ENCODE data around the gene WARS2.
"Not testable (repeated sequence)": the region's sequence is repeated elsewhere in the genome, so short reads cannot be mapped to it uniquely, and the experiment has no call there.

Gene WARS2

DNA sequence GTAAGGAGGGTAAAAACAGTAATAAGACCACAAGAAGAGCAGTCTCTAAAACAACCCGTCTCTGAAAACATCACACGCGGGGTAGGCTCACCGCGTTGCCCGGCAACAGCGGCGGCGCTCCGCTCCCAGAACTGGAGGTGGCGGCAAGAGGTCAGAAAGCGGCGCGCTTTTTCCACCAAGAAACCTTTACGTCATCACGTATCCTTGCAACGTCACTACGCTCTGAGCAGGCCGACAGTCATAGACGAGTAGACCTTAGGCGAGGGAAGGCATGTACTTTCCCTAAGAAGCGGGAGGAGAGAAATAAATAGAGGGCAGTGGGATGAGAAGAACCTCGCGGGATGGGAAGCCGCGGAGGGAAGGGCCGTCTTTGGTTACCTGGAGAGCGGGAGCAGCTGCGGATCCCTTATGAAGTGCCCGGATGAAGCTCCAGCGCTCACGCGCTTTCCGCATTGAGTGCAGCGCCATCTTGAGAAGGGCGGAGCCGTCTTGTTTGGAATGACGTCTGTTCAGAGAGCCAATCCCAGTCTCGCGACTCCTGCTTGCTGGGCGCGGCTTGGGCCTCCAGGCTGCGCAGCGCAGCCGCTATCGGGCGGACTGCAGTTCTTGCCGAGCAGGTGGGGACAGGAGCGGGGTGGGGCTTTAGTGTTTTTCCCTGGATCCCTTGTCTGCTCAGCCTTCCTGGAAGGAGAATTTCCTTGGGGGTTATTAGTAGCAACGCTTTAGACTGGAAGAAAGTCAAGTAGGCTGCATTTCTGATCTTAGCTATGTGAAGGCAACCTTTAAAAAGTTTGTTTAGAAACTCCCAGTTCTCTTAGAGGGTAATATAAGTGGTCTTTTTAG is at the start of gene WARS2:
Gene WARS2 (minus strand): TSS at position 477 of the 843 bp plus-strand sequence. CDS start 9 bp downstream, at position 468.
- peak; percentile 95 for DNase-seq (ENCODE audit: low spot score)

DNA sequence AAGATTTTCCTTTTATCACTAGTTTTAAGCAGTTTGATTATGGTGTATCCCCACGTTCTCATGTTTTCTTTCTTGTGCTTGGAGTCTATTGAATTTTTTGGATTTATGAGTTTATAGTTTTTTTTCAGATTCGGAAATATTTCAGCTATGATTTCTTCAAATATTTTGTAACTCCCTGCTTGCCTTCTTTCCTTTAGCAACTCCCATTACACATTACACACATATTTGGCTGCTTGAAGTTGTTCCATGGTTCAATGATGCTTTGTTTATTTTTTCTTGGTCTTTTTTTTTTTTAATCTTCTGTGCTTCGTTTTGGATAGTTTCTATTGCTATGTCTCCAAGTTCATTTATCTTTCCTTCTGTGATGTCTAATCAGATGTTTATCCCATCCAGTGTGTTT is 48.5 kb upstream of the WARS2 start:
- DNase-seq (ENCODE audit: low spot score), result no peak

DNA sequence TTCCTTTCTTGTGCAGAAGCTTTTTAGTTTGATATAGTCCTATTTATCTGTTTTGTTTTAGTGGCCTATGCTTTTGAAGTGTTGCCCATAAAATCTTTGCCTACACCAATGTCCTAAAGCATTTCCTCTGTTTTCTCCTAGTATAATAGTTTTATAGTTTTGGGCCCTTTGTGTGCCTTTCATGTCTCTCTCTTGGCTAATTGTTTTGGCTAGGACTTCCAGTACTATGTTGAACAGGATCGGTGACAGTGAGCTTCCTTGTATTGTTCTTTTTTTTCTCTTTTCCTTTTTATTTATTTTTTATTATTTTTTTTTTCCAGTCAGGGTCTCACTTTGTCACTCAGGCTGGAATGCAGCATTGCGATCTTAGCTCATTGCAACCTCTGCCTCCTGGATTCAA is 47.0 kb upstream of the WARS2 start:
- DNase-seq (ENCODE audit: low spot score), result no peak

DNA sequence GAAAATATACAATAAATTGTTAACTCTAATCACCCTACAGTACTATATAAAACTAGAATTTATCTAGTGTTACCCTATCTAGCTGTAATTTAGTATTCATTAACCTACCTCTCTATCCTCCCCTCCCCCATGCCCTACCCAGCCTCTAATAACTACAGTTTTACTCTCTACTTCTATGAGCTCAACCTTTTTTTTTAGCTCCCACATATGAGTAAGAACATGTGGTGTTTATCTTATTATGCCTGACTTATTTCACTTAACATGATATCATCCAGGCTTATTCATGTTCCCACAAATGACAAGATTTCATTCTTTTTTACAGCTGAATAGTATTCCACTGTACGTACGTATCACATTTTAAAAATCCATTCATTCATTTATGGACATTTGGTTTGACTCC is 46.0 kb upstream of the WARS2 start:
- DNase-seq (ENCODE audit: low spot score), result no peak

DNA sequence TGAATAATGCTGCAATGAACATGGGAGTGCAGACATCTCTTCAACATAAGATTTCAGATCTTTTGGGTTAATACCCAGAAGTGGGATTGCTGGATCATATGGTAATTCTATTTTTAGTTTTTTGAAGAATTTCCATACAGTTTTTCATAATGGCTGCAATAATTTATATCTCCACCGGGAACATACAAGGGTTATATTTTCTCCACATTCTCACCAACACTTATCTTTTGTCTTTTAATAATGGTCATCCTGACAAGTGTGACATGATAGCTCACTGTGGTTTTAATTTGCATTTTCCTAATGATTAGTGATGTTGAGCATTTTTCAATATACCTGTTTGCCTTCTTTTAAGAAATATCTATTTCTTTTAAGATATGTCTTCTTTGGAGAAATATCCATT is 44.5 kb upstream of the WARS2 start:
- no peak for DNase-seq (ENCODE audit: low spot score)

DNA sequence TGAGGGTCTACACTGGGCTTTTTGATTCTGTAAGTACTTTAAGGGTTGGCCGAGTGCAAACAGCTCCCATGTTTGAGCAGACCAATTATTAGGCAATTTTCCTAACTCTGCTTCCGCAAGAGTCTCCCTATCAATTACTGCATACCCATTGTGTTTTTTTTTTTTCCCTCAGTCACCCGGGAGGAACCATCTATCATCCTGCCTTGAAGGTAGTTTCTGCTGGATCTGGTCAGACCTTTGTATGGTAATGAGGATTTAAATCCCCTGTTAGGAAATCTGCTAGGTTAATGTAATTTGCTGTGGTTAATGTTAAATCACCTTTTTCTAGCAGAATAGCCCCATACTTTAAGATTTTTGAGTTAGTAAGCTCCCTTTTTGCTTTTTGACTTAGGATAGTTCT is 40.8 kb upstream of the WARS2 start:
- DNase-seq (ENCODE audit: low spot score), result no peak

DNA sequence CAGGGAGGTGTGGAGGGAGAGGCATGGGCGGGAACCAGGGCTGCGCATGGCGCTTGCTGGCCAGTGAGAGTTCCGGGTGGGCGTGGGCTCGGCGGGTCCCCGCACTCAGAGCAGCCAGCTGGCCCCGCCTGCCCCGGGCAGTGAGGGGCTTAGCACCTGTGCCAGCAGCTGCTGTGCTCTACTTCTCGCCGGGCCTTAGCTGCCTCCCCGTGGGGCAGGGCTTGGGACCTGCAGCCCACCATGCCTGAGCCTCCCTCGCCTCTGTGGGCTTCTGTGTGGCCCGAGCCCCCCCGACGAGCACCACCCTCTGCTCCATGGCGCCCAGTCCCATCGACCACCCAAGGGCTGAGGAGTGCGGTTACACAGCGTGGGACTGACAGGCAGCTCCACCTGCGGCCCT is 38.6 kb upstream of the WARS2 start:
- no peak for DNase-seq (ENCODE audit: low spot score)

DNA sequence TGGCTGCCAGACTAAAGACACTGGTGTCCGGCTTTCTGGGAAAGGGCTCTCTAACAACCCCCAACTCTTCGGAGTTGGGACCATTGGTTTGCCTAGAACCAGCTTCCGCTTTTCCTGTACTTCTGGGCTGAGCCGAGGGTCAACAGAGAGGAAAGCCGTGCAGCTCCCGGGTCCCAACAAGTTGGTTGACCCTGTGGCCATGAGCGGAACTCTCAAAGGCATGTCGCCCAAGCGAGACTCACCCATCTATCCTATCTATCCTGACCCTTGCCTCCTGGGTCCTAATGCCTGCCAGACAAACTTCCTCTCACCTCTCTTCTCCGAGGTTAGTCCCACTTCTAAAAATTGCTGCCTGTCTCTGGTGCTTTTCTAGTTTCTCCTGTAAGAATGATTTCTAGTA is 32.5 kb upstream of the WARS2 start:
- not testable (repeated sequence) for DNase-seq (ENCODE audit: low spot score)

DNA sequence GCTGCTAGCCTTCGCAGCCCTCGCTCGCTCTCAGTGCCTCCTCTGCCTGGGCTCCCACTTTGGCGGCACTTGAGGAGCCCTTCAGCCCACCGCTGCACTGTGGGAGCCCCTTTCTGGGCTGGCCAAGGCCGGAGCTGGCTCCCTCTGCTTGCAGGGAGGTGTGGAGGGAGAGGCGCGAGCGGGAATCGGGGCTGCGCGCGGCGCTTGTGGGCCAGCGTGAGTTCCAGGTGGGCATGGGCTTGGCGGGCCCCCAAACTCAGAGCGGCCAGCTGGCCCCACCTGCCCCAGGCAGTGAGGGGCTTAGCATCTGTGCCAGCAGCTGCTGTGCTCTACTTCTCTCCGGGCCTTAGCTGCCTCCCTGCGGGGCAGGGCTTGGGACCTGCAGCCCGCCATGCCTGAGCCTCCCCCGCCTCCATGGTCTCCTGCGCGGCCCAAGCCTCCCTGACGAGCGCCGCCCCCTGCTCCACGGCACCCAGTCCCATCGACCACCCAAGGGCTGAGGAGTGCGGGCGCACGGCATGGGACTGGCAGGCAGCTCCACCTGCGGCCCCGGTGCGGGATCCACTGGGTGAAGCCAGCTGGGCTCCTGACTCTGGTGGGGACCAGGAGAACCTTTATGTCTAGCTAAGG is 31.0 kb upstream of the WARS2 start:
- not testable (repeated sequence) for DNase-seq (ENCODE audit: low spot score)

DNA sequence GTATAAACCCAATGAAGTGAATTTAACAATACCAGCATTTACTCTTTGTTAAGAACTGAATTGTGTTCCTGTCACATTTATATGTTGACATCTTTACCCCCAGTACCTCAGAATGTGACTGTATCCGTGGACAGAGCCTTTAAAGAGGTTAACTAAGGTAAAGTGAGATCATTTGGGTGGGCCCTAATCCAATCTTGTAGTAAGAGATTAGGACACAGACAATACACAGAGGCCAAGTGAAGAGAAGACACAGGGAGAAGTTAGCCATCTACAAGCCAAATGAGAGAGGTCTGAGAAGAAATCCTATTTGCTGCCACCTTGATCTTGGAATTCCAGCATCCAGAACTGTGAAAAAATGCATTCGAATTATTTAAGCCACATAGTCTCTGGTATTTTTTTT is 22.9 kb upstream of the WARS2 start:
- DNase-seq (ENCODE audit: low spot score), result no peak

DNA sequence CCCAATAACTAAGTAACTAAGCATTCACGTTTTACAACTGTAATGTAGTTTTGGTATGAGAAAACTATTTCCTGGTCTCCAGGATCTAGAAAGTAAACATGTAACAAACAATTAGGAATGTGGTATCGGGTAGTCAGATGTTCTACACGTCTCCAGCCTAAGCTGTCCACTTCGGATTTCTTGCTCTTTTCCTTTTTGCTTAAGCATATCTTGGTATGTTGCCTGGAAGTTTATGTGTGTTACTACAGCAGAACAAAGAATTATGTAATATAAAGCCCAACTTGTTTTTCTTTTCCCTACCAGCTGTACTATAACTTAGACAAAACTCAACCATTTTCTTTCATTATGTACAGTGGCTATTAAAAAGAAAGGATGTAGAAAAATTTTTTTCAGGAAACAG is 20.4 kb upstream of the WARS2 start:
- DNase-seq (ENCODE audit: low spot score), result no peak

DNA sequence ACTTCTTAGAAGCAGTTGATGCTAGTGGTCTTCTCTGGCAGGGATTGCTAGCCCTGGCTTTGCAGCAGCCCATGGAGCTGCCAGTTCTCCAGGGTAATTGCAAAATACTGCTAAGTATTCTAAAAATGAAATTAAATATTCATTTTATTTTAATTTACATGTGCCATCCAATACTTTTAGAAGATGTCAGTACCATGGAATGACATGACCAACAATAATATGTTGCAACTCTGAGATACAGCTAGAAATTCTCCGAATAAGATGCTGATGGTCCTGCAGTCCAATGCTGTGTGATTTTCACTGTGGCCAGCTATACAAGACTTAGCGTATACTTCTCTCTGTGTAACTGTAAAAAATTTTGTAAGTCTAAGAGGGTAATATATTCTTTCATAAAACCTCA is 20.0 kb upstream of the WARS2 start:
- no peak for DNase-seq (ENCODE audit: low spot score)

DNA sequence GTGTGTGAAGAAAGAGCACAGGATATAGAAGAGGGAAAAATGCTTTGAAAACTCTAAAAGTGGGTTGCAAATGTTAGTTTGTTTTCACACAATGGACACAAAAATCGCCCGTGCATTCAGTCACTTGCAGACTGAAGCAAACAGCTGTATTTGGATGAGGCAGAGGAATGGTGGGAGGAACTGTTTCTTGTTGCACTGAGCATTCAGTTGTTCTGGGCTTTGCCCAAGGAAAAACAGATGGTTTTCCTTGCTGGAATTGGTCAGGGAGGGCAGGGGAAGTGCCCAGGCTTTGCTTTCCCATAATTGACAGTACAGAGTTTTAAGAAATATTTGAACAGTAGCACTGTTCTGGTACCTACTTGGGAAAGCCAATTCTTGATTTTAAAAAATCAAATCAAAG is 19.5 kb upstream of the WARS2 start:
- no peak for DNase-seq (ENCODE audit: low spot score)

DNA sequence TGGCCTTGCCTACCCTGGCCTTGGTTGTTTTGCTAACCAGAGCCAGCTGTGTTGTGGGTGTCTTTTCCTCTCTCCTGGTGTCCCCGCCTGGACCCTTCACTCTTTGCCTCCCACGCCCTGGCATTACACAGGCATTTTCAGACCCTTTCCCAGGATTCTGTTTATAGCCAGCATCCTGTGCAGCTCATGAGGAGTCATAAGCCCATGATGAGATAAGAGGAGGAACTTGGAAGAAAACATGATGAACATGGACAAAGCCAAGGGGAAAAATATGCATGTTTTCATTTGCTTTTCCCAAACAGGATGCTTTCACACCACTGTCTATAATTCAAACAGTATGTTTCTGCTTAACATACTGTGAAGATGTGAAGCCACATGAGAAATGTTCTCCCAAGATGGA is 18.7 kb upstream of the WARS2 start:
- DNase-seq (ENCODE audit: low spot score), result no peak

DNA sequence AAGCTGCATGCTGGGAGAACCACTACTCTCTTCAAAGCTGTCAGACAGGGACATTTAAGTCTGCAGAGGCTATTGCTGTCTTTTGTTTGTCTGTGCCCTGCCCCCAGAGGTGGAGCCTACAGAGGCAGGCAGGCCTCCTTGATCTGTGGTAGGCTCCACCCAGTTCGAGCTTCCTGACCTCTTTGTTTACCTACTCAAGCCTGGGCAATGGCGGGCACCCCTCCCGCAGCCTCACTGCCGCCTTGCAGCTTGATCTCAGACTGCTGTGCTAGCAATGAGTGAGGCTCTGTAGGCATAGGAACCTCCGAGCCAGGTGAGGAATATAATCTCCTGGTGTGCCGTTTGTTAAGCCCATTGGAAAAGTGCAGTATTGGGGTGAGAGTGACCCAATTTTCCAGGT is 16.3 kb upstream of the WARS2 start:
- not testable (repeated sequence) for DNase-seq (ENCODE audit: low spot score)

DNA sequence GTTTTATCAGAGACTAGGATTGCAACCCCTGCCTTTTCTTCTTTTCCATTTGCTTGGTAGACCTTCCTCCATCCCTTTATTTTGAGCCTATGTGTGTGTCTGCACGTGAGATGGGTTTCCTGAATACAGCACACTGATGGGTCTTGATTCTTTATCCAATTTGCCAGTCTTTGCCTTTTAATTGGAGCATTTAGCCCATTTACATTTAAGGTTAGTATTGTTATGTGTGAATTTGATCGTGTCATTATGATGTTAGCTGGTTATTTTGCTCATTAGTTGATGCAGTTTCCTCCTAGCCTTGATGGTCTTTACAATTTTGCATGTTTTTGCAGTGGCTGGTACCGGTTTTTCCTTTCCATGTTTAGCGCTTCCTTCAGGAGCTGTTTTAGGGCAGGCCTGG is 14.6 kb upstream of the WARS2 start:
- DNase-seq (ENCODE audit: low spot score), result not testable (repeated sequence)

DNA sequence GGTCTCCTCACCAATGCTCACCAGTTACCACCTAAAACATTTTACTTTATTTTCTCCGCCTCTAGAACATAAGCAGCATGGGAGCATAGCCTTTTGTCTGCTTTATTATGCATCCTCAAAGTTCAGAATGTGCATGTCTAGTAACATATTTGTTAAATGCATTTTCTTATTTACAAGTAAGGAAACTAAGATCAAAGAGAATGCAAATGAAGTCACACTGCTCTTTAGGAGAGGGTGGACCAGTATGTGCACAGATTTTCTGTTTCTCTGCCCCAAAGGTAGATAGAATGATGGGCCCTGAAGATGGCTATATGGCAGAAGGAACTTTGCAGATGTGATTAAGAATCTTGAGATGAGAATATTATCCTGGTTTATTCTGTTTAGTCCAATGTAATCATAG is 9.7 kb upstream of the WARS2 start:
- DNase-seq (ENCODE audit: low spot score), result no peak

DNA sequence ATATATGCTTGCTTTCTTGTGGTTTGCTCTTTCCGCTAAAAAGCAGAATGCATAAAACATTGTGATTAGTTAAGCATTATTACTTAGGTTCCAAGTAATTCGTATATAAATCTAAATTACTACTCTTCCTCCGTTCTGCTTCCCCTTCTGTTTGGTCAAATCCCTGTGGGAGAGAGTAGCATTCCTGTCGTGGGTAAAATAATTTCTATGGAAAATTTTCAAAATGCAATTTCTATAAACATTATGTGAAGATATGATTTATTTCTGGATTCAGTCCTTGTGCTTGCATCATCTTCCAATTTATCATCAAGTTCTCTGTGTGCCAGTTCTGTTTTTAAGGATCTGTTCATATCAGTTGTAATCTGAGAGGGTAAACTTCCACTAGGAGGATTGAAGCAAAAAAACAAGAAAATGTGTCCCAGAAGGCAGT is 7.2 kb upstream of the WARS2 start:
- no peak for DNase-seq (ENCODE audit: low spot score)

DNA sequence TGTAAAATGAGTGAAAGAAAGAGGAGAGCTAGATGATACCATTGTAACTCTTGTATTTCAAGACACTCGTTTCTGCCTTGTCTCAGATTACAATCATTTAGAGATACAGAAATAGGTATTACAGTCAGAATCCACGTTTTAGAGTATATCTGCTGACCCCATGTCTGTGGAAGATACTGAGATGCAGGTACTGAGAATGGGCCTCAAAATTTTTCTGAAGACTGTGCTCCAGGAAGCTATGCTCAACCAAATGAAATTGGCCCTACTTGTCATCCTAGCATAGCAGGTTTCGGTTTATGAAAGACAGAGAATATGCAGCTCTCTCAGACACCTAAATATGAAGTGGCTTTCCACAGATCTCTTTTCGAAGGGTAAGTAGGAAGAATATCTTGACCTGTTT is 6.0 kb upstream of the WARS2 start:
- no peak for DNase-seq (ENCODE audit: low spot score)

DNA sequence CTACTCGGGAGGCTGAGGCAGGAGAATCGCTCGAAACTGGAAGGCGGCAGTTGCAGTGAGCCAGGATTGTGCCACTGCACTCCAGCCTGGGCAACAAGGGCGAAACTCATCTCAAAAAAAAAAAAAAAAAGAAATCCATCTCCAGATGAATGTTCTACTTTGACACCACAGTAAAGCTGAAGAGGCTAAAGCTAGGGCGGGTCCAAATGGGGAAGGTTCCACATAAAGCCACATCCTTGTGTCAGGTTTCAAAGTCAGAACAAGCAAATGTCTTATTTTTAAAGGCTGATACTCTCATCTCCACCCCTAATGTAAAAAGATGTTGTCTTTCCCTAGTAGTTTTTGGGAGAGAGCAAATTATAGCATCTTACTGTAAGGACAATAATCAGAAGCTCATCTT is 4.4 kb upstream of the WARS2 start:
- DNase-seq (ENCODE audit: low spot score), result no peak

DNA sequence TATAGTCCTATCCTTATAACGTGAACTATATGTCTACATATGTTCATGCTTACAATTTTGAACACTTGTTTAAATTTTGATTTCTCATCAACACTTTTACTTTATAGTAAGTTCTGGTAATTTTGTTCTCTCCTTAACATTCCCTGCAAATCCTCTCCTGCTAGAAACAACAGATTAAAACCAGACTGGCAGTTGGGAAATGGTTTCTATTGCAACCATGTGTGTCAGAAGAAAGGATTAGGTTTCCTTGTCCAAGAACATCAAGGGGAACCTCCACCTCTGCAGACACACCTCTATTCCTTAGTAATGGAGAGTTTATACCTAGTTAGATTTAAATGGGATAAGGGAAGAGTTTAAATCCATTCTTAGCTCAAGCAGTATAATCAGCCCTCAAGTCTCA is 3.3 kb upstream of the WARS2 start:
- no peak for DNase-seq (ENCODE audit: low spot score)

DNA sequence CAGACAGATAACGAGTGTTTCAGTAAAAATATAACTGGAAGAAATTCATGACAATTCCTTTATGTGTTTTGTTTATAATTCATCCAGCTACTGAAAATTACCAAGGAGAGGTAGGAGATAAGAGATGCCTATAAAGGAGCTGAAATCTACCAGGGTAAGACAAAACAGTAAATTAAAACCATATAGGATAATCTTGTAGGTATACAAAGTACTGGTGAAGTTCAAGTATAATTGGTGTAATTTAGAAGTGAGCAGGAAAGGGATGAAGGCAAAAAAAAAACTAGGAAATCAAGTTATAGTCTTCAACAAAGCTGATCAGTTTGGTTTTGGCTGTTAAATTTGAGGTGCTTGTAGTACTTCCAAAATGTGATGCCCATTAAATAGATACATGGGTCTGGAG is 1.2 kb upstream of the WARS2 start:
- no peak for DNase-seq (ENCODE audit: low spot score)

DNA sequence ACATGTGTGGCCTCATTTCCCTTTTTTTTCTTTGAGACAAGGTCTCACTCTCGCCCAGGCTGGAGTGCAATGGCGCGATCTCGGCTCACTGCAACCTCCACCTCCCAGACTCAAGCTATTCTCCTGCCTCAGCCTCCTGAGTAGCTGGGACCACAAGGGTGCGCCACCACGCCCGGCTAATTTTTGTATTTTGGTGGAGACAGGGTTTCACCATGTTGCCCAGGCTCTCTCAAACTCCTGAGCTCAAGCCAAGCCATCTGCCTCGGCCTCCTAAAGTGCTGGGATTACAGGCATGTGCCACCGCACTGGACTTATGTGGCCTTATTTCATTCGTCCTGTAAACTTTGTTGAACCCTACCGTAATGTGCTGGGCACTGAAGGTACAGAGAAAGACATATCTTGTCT is 569 bp upstream of the WARS2 start:
- peak; percentile 41 for DNase-seq (ENCODE audit: low spot score)

DNA sequence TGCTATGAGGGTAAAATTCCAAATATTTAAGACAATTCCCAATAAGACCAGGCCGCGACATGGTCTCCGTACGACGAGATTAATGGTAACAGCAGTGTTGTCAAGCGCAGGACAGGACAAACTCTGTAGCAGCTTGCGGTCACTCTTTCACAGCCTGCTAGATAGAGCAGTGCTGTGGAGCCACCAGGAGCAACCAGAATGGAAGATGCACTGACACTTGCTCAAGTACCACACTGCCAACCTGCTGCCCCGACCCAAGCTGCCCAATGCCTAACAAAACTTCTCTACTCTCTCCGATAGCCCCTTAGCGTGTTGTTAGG is 636 bp downstream of the WARS2 start:
- no peak for DNase-seq (ENCODE audit: low spot score)

Measured in CD4-positive, alpha-beta T cell treated with Interleukin-2 at 100 ng/mL for 4 hours (primary cell).